CD14-positive monocyte (primary cell): Measurements from ENCODE around the gene DZIP1L. TPM values are rescaled to one million over a fixed set of nuclear protein-coding genes. Genes with fewer than 3 reads are reported as not detected.

ENCODE experiments used
- DNase-seq, 3 donors: peaks; one replicate each; pipeline ENCODE4 v3.0.0-alpha.2; 2011 to 2022
- H2AFZ ChIP-seq: 2 replicates; pipeline ENCODE4 v1.6.0; 2012; ENCODE audit warnings: mild to moderate bottlenecking, low read depth, low read length, inconsistent platforms; ENCODE audit not compliant: insufficient read depth, poor library complexity, severe bottlenecking
- H3K27ac ChIP-seq, 2 donors: 1 replicate in 1 of 2; 2 replicates in 1 of 2; pipeline ENCODE4 v1.5.1; 2012 to 2013; ENCODE audit warnings: low read length in 2 of 2, control low read depth in 1 of 2, inconsistent platforms in 1 of 2, low read depth in 1 of 2, mild to moderate bottlenecking in 1 of 2
- H3K27me3 ChIP-seq, 2 donors: one replicate each; pipeline versions ENCODE4 v1.6.0 to v1.6.1; 2011 to 2013; ENCODE audit warnings: low read length in 2 of 2; ENCODE audit not compliant: control insufficient read depth in 2 of 2, insufficient read depth in 2 of 2
- H3K36me3 ChIP-seq, 2 donors: replicated peaks in 1 of 2; 1 replicate in 1 of 2; 2 replicates in 1 of 2; pipeline versions ENCODE4 v1.5.1 to v1.6.1; 2012 to 2013; ENCODE audit warnings: low read length in 2 of 2, control low read depth in 1 of 2, inconsistent platforms in 1 of 2, mild to moderate bottlenecking in 1 of 2; ENCODE audit not compliant: insufficient read depth in 2 of 2, control insufficient read depth in 1 of 2
- H3K4me1 ChIP-seq, 2 donors: 1 replicate in 1 of 2; 2 replicates in 1 of 2; pipeline versions ENCODE4 v1.5.1 to v1.6.1; 2012 to 2013; ENCODE audit warnings: low read length in 2 of 2, control low read depth in 1 of 2, inconsistent platforms in 1 of 2, mild to moderate bottlenecking in 1 of 2, moderate library complexity in 1 of 2; ENCODE audit not compliant: insufficient read depth in 2 of 2, control insufficient read depth in 1 of 2
- H3K4me2 ChIP-seq: replicated peaks from 2 replicates; pipeline ENCODE3; 2012; ENCODE audit warnings: low read length, moderate library complexity, mild to moderate bottlenecking; ENCODE audit not compliant: poor library complexity, severe bottlenecking; ENCODE audit errors: extremely low read depth
- H3K4me3 ChIP-seq, 3 experiments: fragments of 200-600 bp in 1 of 3; sonication (generic) in 1 of 3; replicated peaks in 1 of 3; 1 replicate in 2 of 3; 2 replicates in 1 of 3; pipeline ENCODE4 v1.5.1; 2011 to 2013; ENCODE audit warnings: low read length in 3 of 3, mild to moderate bottlenecking in 3 of 3, control low read depth in 2 of 3, low read depth in 2 of 3, inconsistent platforms in 1 of 3, moderate library complexity in 1 of 3
- H3K79me2 ChIP-seq: 2 replicates; pipeline ENCODE4 v1.6.0; 2012; ENCODE audit warnings: mild to moderate bottlenecking, control low read depth, inconsistent platforms, low read length, moderate library complexity; ENCODE audit not compliant: insufficient read depth
- H3K9ac ChIP-seq: 2 replicates; pipeline ENCODE4 v1.6.0; 2017; ENCODE audit warnings: low read length, mild to moderate bottlenecking; ENCODE audit not compliant: insufficient read depth, poor library complexity, severe bottlenecking
- H3K9me3 ChIP-seq, 2 donors: replicated peaks in 1 of 2; 1 replicate in 1 of 2; 2 replicates in 1 of 2; pipeline versions ENCODE4 v1.5.1 to v1.6.1; 2012 to 2013; ENCODE audit warnings: low read length in 2 of 2, control low read depth in 1 of 2; ENCODE audit not compliant: control insufficient read depth in 1 of 2, insufficient read depth in 1 of 2
- H4K20me1 ChIP-seq: 2 replicates; pipeline ENCODE4 v1.6.0; 2012; ENCODE audit warnings: mild to moderate bottlenecking, low read length, control low read depth, moderate library complexity; ENCODE audit not compliant: insufficient read depth
- H3K27ac Mint-ChIP-seq, 7 donors: one replicate each; pipeline ENCODE4 v1.8.0; 2020; ENCODE audit warnings: mild to moderate bottlenecking in 7 of 7, mixed read lengths in 7 of 7, moderate library complexity in 6 of 7, inconsistent platforms in 2 of 7
- H3K27me3 Mint-ChIP-seq, 3 donors: one replicate each; pipeline ENCODE4 v1.8.0; 2021 to 2022; ENCODE audit warnings: low read depth in 3 of 3, mild to moderate bottlenecking in 3 of 3, mixed read lengths in 3 of 3, moderate library complexity in 3 of 3, inconsistent platforms in 1 of 3
- H3K36me3 Mint-ChIP-seq, 2 donors: one replicate each; pipeline ENCODE4 v1.8.0; 2020; ENCODE audit warnings: mixed read lengths in 2 of 2, inconsistent platforms in 1 of 2, mild to moderate bottlenecking in 1 of 2
- H3K4me1 Mint-ChIP-seq: one replicate; pipeline ENCODE4 v1.8.0; 2020; ENCODE audit warnings: mild to moderate bottlenecking, mixed read lengths
- H3K4me3 Mint-ChIP-seq, 2 donors: one replicate each; pipeline ENCODE4 v1.8.0; 2020; ENCODE audit warnings: mild to moderate bottlenecking in 2 of 2, mixed read lengths in 2 of 2, moderate library complexity in 1 of 2
- H3K9me3 Mint-ChIP-seq, 7 donors: one replicate each; pipeline ENCODE4 v1.8.0; 2020 to 2022; ENCODE audit warnings: mixed read lengths in 7 of 7, mild to moderate bottlenecking in 6 of 7, moderate library complexity in 6 of 7, inconsistent platforms in 2 of 7
- WGBS: methylation state at CpG from one replicate; pipeline ENCODE4 v1.1.5; 2013; ENCODE audit warnings: missing lambda C conversion rate; ENCODE audit not compliant: insufficient coverage; 5-methylcytosine and 5-hydroxymethylcytosine counted together
- intact Hi-C, 2 donors: fragments of 100-400 bp; cut with micrococcal nuclease; formaldehyde crosslinking; loops; one replicate each; pipeline versions ENCODE4 v1.15.0 to v1.15.1; 2023
- polyA plus RNA-seq, 3 donors: library from polyadenylated mRNA; depleted of rRNA in 1 of 3; unstranded in 2 of 3; stranded (reverse) in 1 of 3; fragments of 300-500 nt in 2 of 3; fragments of >200 nt in 1 of 3; fragmentation: Illumina TruSeq in 2 of 3; gene quantifications; 1 replicate in 2 of 3; 2 replicates in 1 of 3; pipeline ENCODE4 v1.2.3, GENCODE V29; 2012 to 2021
- TF ChIP-seq, protein P1 (sequence below): fragments of 200-600 bp; IDR thresholded peaks from one replicate; pipeline ENCODE4 v1.8.0; 2022; ENCODE audit warnings: antibody characterized with exemption, mild to moderate bottlenecking

Gene DZIP1L
- polyA plus RNA-seq, 3 donors = 0.50 to 1.8 (median 0.52) TPM

GRCh38 chr3:138099417-138099816 lies 16.0 kb downstream of the DZIP1L start:
- no peak overlapping the region for H3K4me3 ChIP-seq
- Mint-ChIP-seq H3K27me3 (peaks cover 0 to 3% (median 0%) of the 10 kb centered on the region in 3 donors), H3K27ac (peak overlapping the region in 3 of 7 donors; percentile 25 to 78 (median 60)), H3K36me3 (peaks cover 13 to 16% of the 10 kb centered on the region in 2 donors), H3K4me1 (no peaks in the 10 kb centered on the region), H3K4me3 (no peak overlapping the region), H3K9me3 (peaks cover 0 to 2% (median 0%) of the 10 kb centered on the region in 7 donors)
- intact Hi-C loops = no loop called here
- H3K79me2 ChIP-seq = no peaks in the 10 kb centered on the region
- H3K27me3 ChIP-seq = no peaks in the 10 kb centered on the region
- no peak overlapping the region for H3K4me2 ChIP-seq
- H4K20me1 ChIP-seq = no peaks in the 10 kb centered on the region
- H3K9ac ChIP-seq = no peak overlapping the region
- peaks cover 0 to 3% of the 10 kb centered on the region in 2 donors for H3K36me3 ChIP-seq
- H3K27ac ChIP-seq = no peak overlapping the region
- TF ChIP-seq, protein P1, sequence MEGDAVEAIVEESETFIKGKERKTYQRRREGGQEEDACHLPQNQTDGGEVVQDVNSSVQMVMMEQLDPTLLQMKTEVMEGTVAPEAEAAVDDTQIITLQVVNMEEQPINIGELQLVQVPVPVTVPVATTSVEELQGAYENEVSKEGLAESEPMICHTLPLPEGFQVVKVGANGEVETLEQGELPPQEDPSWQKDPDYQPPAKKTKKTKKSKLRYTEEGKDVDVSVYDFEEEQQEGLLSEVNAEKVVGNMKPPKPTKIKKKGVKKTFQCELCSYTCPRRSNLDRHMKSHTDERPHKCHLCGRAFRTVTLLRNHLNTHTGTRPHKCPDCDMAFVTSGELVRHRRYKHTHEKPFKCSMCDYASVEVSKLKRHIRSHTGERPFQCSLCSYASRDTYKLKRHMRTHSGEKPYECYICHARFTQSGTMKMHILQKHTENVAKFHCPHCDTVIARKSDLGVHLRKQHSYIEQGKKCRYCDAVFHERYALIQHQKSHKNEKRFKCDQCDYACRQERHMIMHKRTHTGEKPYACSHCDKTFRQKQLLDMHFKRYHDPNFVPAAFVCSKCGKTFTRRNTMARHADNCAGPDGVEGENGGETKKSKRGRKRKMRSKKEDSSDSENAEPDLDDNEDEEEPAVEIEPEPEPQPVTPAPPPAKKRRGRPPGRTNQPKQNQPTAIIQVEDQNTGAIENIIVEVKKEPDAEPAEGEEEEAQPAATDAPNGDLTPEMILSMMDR = no peak
- no peaks in the 10 kb centered on the region for H3K4me1 ChIP-seq
- H3K9me3 ChIP-seq = no peaks in the 10 kb centered on the region
- no peak overlapping the region for H2AFZ ChIP-seq
- DNase-seq = no peak

DNA sequence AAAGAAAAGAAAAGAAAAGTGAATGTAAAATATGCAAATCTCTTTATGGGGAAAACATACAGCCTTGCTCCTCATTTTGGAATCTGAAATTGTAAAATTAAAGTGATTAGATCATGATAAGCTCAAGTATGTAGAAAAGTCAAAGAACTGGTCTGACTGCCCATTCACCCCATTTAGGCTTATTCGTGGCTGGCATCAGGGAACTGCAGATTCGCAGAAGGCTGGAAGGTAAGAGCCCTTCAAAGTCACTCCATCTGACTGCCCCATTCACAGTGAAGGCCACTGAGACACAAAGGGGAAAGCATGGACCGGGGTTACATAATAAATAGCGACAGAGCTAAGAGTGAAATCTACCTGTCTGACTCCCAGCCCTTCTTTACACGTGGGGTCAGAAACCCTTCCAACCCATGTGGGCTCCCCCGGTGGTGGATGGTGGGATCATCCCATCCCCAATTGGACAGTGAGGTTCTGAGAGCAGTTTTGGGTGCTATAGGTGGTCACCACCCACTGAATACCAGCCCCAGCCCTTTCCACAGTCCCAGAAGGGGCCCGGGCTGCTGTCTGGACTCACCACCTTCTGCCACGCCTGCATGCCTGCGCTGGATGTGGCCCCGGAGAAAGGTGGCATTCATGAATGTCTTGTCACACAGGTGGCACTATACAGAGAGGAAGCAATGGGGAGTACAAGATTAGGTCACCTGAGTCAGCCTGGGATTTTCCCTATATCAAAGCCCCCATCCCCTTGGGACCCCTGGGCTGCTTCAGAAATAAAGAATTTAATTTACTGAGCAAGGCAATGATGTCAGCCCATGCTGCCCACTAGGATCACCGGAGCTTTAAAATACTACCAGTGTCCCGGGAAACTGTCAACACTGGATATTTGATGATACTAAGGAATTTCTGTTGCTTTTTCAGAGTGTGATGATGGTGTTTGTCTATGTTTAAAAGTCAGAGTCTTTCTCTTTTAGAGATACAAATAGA lies 17.9 kb downstream of the DZIP1L start:
- TF ChIP-seq, protein P1 = peak; percentile 51
- Histone ChIP-seq H3K27me3 (no peaks in the 10 kb centered on the region), H3K36me3 (no peaks in the 10 kb centered on the region), H3K9ac (no peak overlapping the region), H3K4me1 (no peaks in the 10 kb centered on the region), H3K27ac (no peak overlapping the region), H4K20me1 (no peaks in the 10 kb centered on the region), H2AFZ (no peak overlapping the region), H3K79me2 (no peaks in the 10 kb centered on the region), H3K4me3 (no peak overlapping the region), H3K9me3 (no peaks in the 10 kb centered on the region), H3K4me2 (no peak overlapping the region)
- WGBS = 97% methylated on average over 6 of the region's 12 CpGs
- Mint-ChIP-seq H3K27ac (no peak overlapping the region), H3K4me1 (no peaks in the 10 kb centered on the region), H3K9me3 (peaks cover 0 to 2% (median 0%) of the 10 kb centered on the region in 7 donors), H3K36me3 (peaks cover 6 to 18% of the 10 kb centered on the region in 2 donors), H3K4me3 (no peak overlapping the region), H3K27me3 (peaks cover 0 to 3% (median 0%) of the 10 kb centered on the region in 3 donors)
- no peak for DNase-seq
- intact Hi-C loops = no loop called here
